GM23338 (cell line): Measurements from ENCODE around the gene STX4. TPM values are rescaled to one million over a fixed set of nuclear protein-coding genes. Genes with fewer than 3 reads are reported as not detected.

ENCODE experiments used
- ATAC-seq: fragments of 200-7000 bp; cut with Tn5 transposase; 3 replicates; pipeline ENCODE4 v1.9.1; 2020
- DNase-seq: peaks from one replicate; pipeline ENCODE4 v3.0.0-alpha.2; 2015; ENCODE audit warnings: low spot score
- H2AFZ ChIP-seq: fragments of 200-600 bp; sonication (generic); 2 replicates; pipeline ENCODE4 v1.8.0; 2016; ENCODE audit warnings: antibody characterized with exemption, mild to moderate bottlenecking, moderate library complexity
- H3F3A ChIP-seq: fragments of 200-600 bp; sonication (generic); replicated peaks from 2 replicates; pipeline ENCODE4 v1.8.0; 2017; ENCODE audit warnings: antibody characterized with exemption, mixed run types, low read depth
- H3K27ac ChIP-seq: fragments of 200-600 bp; sonication (generic); 2 replicates; pipeline ENCODE4 v1.6.1; 2016; ENCODE audit warnings: low read depth
- H3K27me3 ChIP-seq: fragments of 200-600 bp; sonication (generic); 2 replicates; pipeline ENCODE4 v1.8.0; 2016; ENCODE audit warnings: mild to moderate bottlenecking, mixed run types, moderate library complexity; ENCODE audit not compliant: insufficient read depth
- H3K36me3 ChIP-seq: fragments of 200-600 bp; sonication (generic); 2 replicates; pipeline ENCODE4 v1.8.0; 2016; ENCODE audit warnings: mild to moderate bottlenecking; ENCODE audit not compliant: insufficient read depth
- H3K4me1 ChIP-seq: fragments of 200-600 bp; sonication (generic); 2 replicates; pipeline ENCODE4 v1.8.0; 2016; ENCODE audit warnings: mild to moderate bottlenecking, moderate library complexity; ENCODE audit not compliant: insufficient read depth
- H3K4me2 ChIP-seq: fragments of 200-600 bp; sonication (generic); 2 replicates; pipeline ENCODE4 v1.7.1; 2017; ENCODE audit warnings: mixed run types
- H3K4me3 ChIP-seq: fragments of 200-600 bp; sonication (generic); 2 replicates; pipeline ENCODE4 v1.6.1; 2016; ENCODE audit warnings: mixed run types
- H3K79me2 ChIP-seq: fragments of 200-600 bp; sonication (generic); replicated peaks from 2 replicates; pipeline ENCODE4 v1.8.0; 2017; ENCODE audit warnings: mild to moderate bottlenecking; ENCODE audit not compliant: insufficient read depth
- H3K9me2 ChIP-seq: fragments of 200-600 bp; sonication (generic); 2 replicates; pipeline ENCODE4 v1.8.0; 2017; ENCODE audit not compliant: insufficient read depth
- H4K20me1 ChIP-seq: fragments of 200-600 bp; sonication (generic); replicated peaks from 2 replicates; pipeline ENCODE4 v1.8.0; 2017; ENCODE audit warnings: mild to moderate bottlenecking; ENCODE audit not compliant: insufficient read depth
- H3K27ac Mint-ChIP-seq: 2 replicates; pipeline ENCODE4 v1.8.0; 2020; ENCODE audit warnings: inconsistent platforms, mild to moderate bottlenecking, moderate library complexity, mixed read lengths
- H3K27me3 Mint-ChIP-seq: 3 replicates; pipeline ENCODE4 v1.8.0; 2022; ENCODE audit warnings: low read depth, mild to moderate bottlenecking, moderate library complexity, mixed read lengths, inconsistent platforms; ENCODE audit not compliant: insufficient read depth, poor library complexity
- H3K36me3 Mint-ChIP-seq: 3 replicates; pipeline ENCODE4 v1.8.0; 2021; ENCODE audit warnings: low read depth, mild to moderate bottlenecking, inconsistent platforms, moderate library complexity, mixed read lengths
- H3K4me1 Mint-ChIP-seq: 3 replicates; pipeline ENCODE4 v1.8.0; 2020; ENCODE audit warnings: mild to moderate bottlenecking, inconsistent platforms, mixed read lengths
- H3K4me3 Mint-ChIP-seq: 3 replicates; pipeline ENCODE4 v1.8.0; 2021; ENCODE audit warnings: moderate library complexity, mild to moderate bottlenecking, inconsistent platforms, mixed read lengths
- H3K9me3 Mint-ChIP-seq: 3 replicates; pipeline ENCODE4 v1.8.0; 2020; ENCODE audit warnings: moderate library complexity, mild to moderate bottlenecking, inconsistent platforms, mixed read lengths
- CREB1 ChIP-seq: fragments of 250-450 bp; sonication (Bioruptor Pico); IDR thresholded peaks from 2 replicates; pipeline ENCODE4 v1.5.0; 2020; ENCODE audit warnings: low read depth, mild to moderate bottlenecking, moderate library complexity
- CTCF ChIP-seq, 2 experiments: fragments of 200-600 bp in 1 of 2; sonication (generic) in 1 of 2; conservative IDR thresholded peaks; 2 replicates each; pipeline versions ENCODE4 v1.5.1 to v1.6.1; 2016 to 2017; ENCODE audit warnings: antibody characterized with exemption in 2 of 2, low read depth in 2 of 2, mild to moderate bottlenecking in 2 of 2, moderate library complexity in 1 of 2
- ETS1 ChIP-seq: IDR thresholded peaks from 2 replicates; pipeline ENCODE4 v1.6.1; 2016; ENCODE audit warnings: antibody characterized with exemption
- EZH2 ChIP-seq: fragments of 200-600 bp; sonication (generic); IDR thresholded peaks from one replicate; pipeline ENCODE4 v1.8.0; 2017; ENCODE audit warnings: antibody characterized with exemption, mild to moderate bottlenecking, low read depth; ENCODE audit not compliant: unreplicated experiment
- EZH2phosphoT487 ChIP-seq: fragments of 200-600 bp; sonication (generic); IDR thresholded peaks from one replicate; pipeline ENCODE4 v1.8.1; 2018; ENCODE audit warnings: antibody characterized with exemption; ENCODE audit not compliant: unreplicated experiment
- JUNB ChIP-seq: IDR thresholded peaks from one replicate; pipeline ENCODE4 v1.6.1; 2016; ENCODE audit warnings: antibody characterized with exemption; ENCODE audit not compliant: unreplicated experiment
- NANOG ChIP-seq: IDR thresholded peaks from 2 replicates; pipeline ENCODE4 v1.6.1; 2016; ENCODE audit warnings: antibody characterized with exemption, borderline replicate concordance
- POLR2AphosphoS5 ChIP-seq: IDR thresholded peaks from 2 replicates; pipeline ENCODE4 v1.6.1; 2016; ENCODE audit warnings: antibody characterized with exemption, low read depth
- STAT1 ChIP-seq: IDR thresholded peaks from one replicate; pipeline ENCODE4 v1.6.1; 2016; ENCODE audit warnings: antibody characterized with exemption; ENCODE audit not compliant: unreplicated experiment
- ZNF114 ChIP-seq: fragments of 250-450 bp; sonication (Bioruptor Pico); IDR thresholded peaks from 2 replicates; pipeline ENCODE4 v1.5.0; 2020; ENCODE audit warnings: mild to moderate bottlenecking, moderate library complexity
- ZNF462 ChIP-seq: fragments of 250-450 bp; sonication (Bioruptor Pico); IDR thresholded peaks from 2 replicates; pipeline ENCODE4 v1.5.0; 2020; ENCODE audit warnings: mild to moderate bottlenecking, moderate library complexity
- polyA plus RNA-seq: library from polyadenylated mRNA; unstranded; fragments of >200 nt; fragmentation: Nextera tagmentation; extraction: Ambion mirVana; gene quantifications from 2 replicates; pipeline ENCODE4 v1.2.1, GENCODE V29; 2016
- total RNA-seq: library from RNA; depleted of rRNA; stranded (reverse); fragments of >200 nt; shearing (Covaris generic); gene quantifications from 2 replicates; pipeline ENCODE4 v1.2.3, GENCODE V29; 2014

Gene STX4
- total and polyA plus RNA-seq, 2 experiments from 2014 or later = 13.0 to 39.3 TPM

GRCh38 chr16:31008551-31008950 is 24.8 kb upstream of the STX4 start:
- Histone ChIP-seq H3K79me2 (peaks cover 12% of the 10 kb centered on the region; the same call in 1 of the 2 replicates), H3K36me3 (no peaks in the 10 kb centered on the region; the same call in 1 of the 2 replicates), H3K27ac (no peak overlapping the region), H3K4me1 (no peaks in the 10 kb centered on the region; the same call in 1 of the 2 replicates), H3K9me2 (no peaks in the 10 kb centered on the region), H3K4me2 (no peak overlapping the region), H2AFZ (no peak overlapping the region), H3K27me3 (no peaks in the 10 kb centered on the region), H3F3A (no peaks in the 10 kb centered on the region), H3K4me3 (no peak overlapping the region), H4K20me1 (0 out of 2 replicates have a peak, but pooled peaks cover 5% of the 10 kb centered on the region)
- no peaks in the 10 kb centered on the region; the same call in 1 of the 3 replicates for H3K9me3 Mint-ChIP-seq
- TF ChIP-seq NANOG (no peak), POLR2AphosphoS5 (no peak), EZH2phosphoT487 (no peak), ETS1 (no peak)
- ATAC-seq = no peak
- no peak for DNase-seq
- H3K4me3 Mint-ChIP-seq = no peak overlapping the region; the same call in 2 of the 3 replicates
- peaks cover 20% of the 10 kb centered on the region for H3K4me1 Mint-ChIP-seq
- H3K36me3 Mint-ChIP-seq = no peaks in the 10 kb centered on the region; the same call in 2 of the 3 replicates
- peaks cover 30% of the 10 kb centered on the region for H3K27me3 Mint-ChIP-seq
- no peak overlapping the region for H3K27ac Mint-ChIP-seq

- no peaks in the 10 kb centered on the region; the same call in 2 of the 3 replicates for H3K36me3 Mint-ChIP-seq
- H3K9me2 ChIP-seq = no peaks in the 10 kb centered on the region
- ATAC-seq (peak; percentile 33), DNase-seq (no peak)
- H3K27ac ChIP-seq = no peak overlapping the region
- H3F3A ChIP-seq = no peaks in the 10 kb centered on the region
- peaks cover 20% of the 10 kb centered on the region for H3K4me1 Mint-ChIP-seq
- H3K4me1 ChIP-seq = no peaks in the 10 kb centered on the region; the same call in 1 of the 2 replicates
- no peaks in the 10 kb centered on the region; the same call in 1 of the 2 replicates for H3K36me3 ChIP-seq
- H3K4me2 ChIP-seq = peak overlapping the region; percentile 84
- H3K27me3 ChIP-seq = no peaks in the 10 kb centered on the region
- no peaks in the 10 kb centered on the region; the same call in 1 of the 3 replicates for H3K9me3 Mint-ChIP-seq
- H3K4me3 Mint-ChIP-seq = peak overlapping the region; percentile 76; the same call in 2 of the 3 replicates
- peak overlapping the region; percentile 64; the same call in 1 of the 2 replicates for H3K4me3 ChIP-seq
- H3K27me3 Mint-ChIP-seq = peaks cover 34% of the 10 kb centered on the region
- no peak overlapping the region for H3K27ac Mint-ChIP-seq
- peaks cover 10% of the 10 kb centered on the region; the same call in 1 of the 2 replicates for H3K79me2 ChIP-seq
- 0 out of 2 replicates have a peak, but pooled peaks cover 5% of the 10 kb centered on the region for H4K20me1 ChIP-seq
- no peak overlapping the region for H2AFZ ChIP-seq
- no peak for TF ChIP-seq JUNB
- no peak for TF ChIP-seq CREB1
- no peak for TF ChIP-seq ZNF462 (CRISPR knock-in tag)
- TF ChIP-seq ZNF114 = no peak
- TF ChIP-seq EZH2 = no peak
- no peak for TF ChIP-seq STAT1
- TF ChIP-seq EZH2phosphoT487 = no peak
- no peak for TF ChIP-seq CTCF (conservative IDR thresholded peaks at IDR 0.05; ENCODE audit: low read depth in 2 of 2)
- no peak for TF ChIP-seq POLR2AphosphoS5
These were observed 24.2 kb upstream of the STX4 start for GRCh38 chr16:31009120-31009519.
